Activated T-cell treated with anti-CD3 and anti-CD28 coated beads, Interleukin-2, amount 50 U/mL, for 48 hours (primary cell): ENCODE data around the gene PAXIP1.

Experiments
- DNase-seq, 2 experiments: peaks; one replicate each; pipeline ENCODE4 v3.0.0-alpha.2; 2020

PAXIP1 gene

GRCh38 chr7:154990964-154991540 lies 11.9 kb downstream of the PAXIP1 start:
- DNase-seq = no peak

- no peak for DNase-seq
These were observed 15.4 kb downstream of the PAXIP1 start for GRCh38 chr7:154987571-154987970.

GRCh38 chr7:154986200-154986945 lies 16.6 kb downstream of the PAXIP1 start:
- DNase-seq = no peak

GRCh38 chr7:154985230-154985629 lies 17.7 kb downstream of the PAXIP1 start:
- DNase-seq = no peak

- no peak for DNase-seq
These were observed 18.2 kb downstream of the PAXIP1 start for GRCh38 chr7:154984601-154985188.

- DNase-seq = no peak
These were observed 24.9 kb downstream of the PAXIP1 start for GRCh38 chr7:154978017-154978416.

GRCh38 chr7:154977250-154977649 lies 25.7 kb downstream of the PAXIP1 start:
- no peak for DNase-seq

GRCh38 chr7:154976844-154977243 lies 26.1 kb downstream of the PAXIP1 start:
- no peak for DNase-seq

- no peak for DNase-seq
These were observed 26.9 kb downstream of the PAXIP1 start for GRCh38 chr7:154975984-154976383.

GRCh38 chr7:154973381-154973780 lies 29.5 kb downstream of the PAXIP1 start:
- no peak for DNase-seq

- DNase-seq = no peak
These were observed 34.5 kb downstream of the PAXIP1 start for GRCh38 chr7:154968336-154969001.

GRCh38 chr7:154967401-154967955 lies 35.4 kb downstream of the PAXIP1 start:
- DNase-seq = no peak

- DNase-seq = no peak
These were observed 37.9 kb downstream of the PAXIP1 start for GRCh38 chr7:154965014-154965413.

- DNase-seq = no peak
These were observed 42.7 kb downstream of the PAXIP1 start for GRCh38 chr7:154960063-154960790.

GRCh38 chr7:154956427-154956826 lies 46.5 kb downstream of the PAXIP1 start:
- no peak for DNase-seq

GRCh38 chr7:154953006-154953684 lies 49.8 kb downstream of the PAXIP1 start:
- DNase-seq = peak; percentile 78 to 80

GRCh38 chr7:154950960-154951359 lies 52.0 kb downstream of the PAXIP1 start:
- DNase-seq = no peak

- no peak for DNase-seq
These were observed 55.3 kb downstream of the PAXIP1 start for GRCh38 chr7:154947604-154948003.

- no peak for DNase-seq
These were observed 56.8 kb downstream of the PAXIP1 start for GRCh38 chr7:154946166-154946565.

GRCh38 chr7:154943906-154944305 lies 59.0 kb downstream of the PAXIP1 start:
- no peak for DNase-seq

GRCh38 chr7:154942691-154943090 lies 60.2 kb downstream of the PAXIP1 start:
- no peak for DNase-seq

GRCh38 chr7:154937837-154938236 lies 65.1 kb downstream of the PAXIP1 start:
- DNase-seq = no peak
